Natural killer cell (primary cell): ENCODE data around the gene AGTR1. TPM values are rescaled to one million over a fixed set of nuclear protein-coding genes. Genes with fewer than 3 reads are reported as not detected.
"Not testable (repeated sequence)": the region's sequence is repeated elsewhere in the genome, so short reads cannot be mapped to it uniquely, and the experiment has no call there.

ENCODE experiments used
- ATAC-seq, 3 donors: fragments of 150-1000 bp in 2 of 3; fragments of 200-7000 bp in 1 of 3; cut with Tn5 transposase; 1 replicate in 1 of 3; 2 replicates in 2 of 3; pipeline ENCODE4 v1.10.0; 2021; ENCODE audit warnings: mild to moderate bottlenecking in 2 of 3, moderate library complexity in 2 of 3
- DNase-seq, 2 donors: peaks; one replicate each; pipeline versions ENCODE4 v3.0.0 to v3.0.0-alpha.2; 2013 to 2021; ENCODE audit warnings: mixed read lengths in 1 of 2
- H3K27ac ChIP-seq: one replicate; pipeline ENCODE4 v1.5.1; 2013; ENCODE audit warnings: mild to moderate bottlenecking, low read length
- H3K27me3 ChIP-seq: one replicate; pipeline ENCODE4 v1.6.1; 2013; ENCODE audit warnings: low read length; ENCODE audit not compliant: control insufficient read depth, insufficient read depth
- H3K36me3 ChIP-seq: one replicate; pipeline ENCODE4 v1.6.1; 2013; ENCODE audit warnings: low read length; ENCODE audit not compliant: control insufficient read depth, insufficient read depth
- H3K4me1 ChIP-seq: one replicate; pipeline ENCODE4 v1.6.1; 2013; ENCODE audit warnings: low read length; ENCODE audit not compliant: control insufficient read depth, insufficient read depth
- H3K4me3 ChIP-seq: one replicate; pipeline ENCODE4 v1.5.1; 2013; ENCODE audit warnings: low read length
- H3K9me3 ChIP-seq: one replicate; pipeline ENCODE4 v1.6.1; 2013; ENCODE audit warnings: low read length; ENCODE audit not compliant: control insufficient read depth, insufficient read depth
- H3K27ac Mint-ChIP-seq, 2 donors: one replicate each; pipeline ENCODE4 v1.8.0; 2022; ENCODE audit warnings: mild to moderate bottlenecking in 2 of 2, mixed read lengths in 2 of 2, moderate library complexity in 1 of 2
- H3K27me3 Mint-ChIP-seq, 2 donors: one replicate each; pipeline ENCODE4 v1.8.0; 2022; ENCODE audit warnings: low read depth in 2 of 2, mixed read lengths in 2 of 2
- H3K36me3 Mint-ChIP-seq: one replicate; pipeline ENCODE4 v1.8.0; 2022; ENCODE audit warnings: mixed read lengths
- H3K4me1 Mint-ChIP-seq, 2 donors: one replicate each; pipeline ENCODE4 v1.8.0; 2022; ENCODE audit warnings: mixed read lengths in 2 of 2
- H3K4me3 Mint-ChIP-seq: one replicate; pipeline ENCODE4 v1.8.0; 2022; ENCODE audit warnings: mild to moderate bottlenecking, moderate library complexity, mixed read lengths
- H3K9me3 Mint-ChIP-seq, 2 donors: one replicate each; pipeline ENCODE4 v1.8.0; 2022; ENCODE audit warnings: mixed read lengths in 2 of 2
- CTCF ChIP-seq: fragments of 200-600 bp; IDR thresholded peaks from one replicate; pipeline ENCODE4 v1.8.0; 2022; ENCODE audit warnings: antibody characterized with exemption
- WGBS: methylation state at CpG from one replicate; pipeline ENCODE4 v1.1.7; 2013; ENCODE audit warnings: missing lambda C conversion rate; ENCODE audit not compliant: insufficient coverage; 5-methylcytosine and 5-hydroxymethylcytosine counted together
- intact Hi-C: fragments of 100-400 bp; cut with micrococcal nuclease; formaldehyde crosslinking; loops from one replicate; pipeline ENCODE4 v1.14.2; 2022
- total RNA-seq, 4 donors: library from RNA; stranded (reverse); fragments of 120-200 nt in 1 of 4; gene quantifications; one replicate each; pipeline versions ENCODE4 v1.2.3 to v1.2.4, GENCODE V29; 2013 to 2022

The AGTR1 gene
- total RNA-seq, 3 donors from 2014 or later (not counting 1 experiment from before 2014, with no cell fraction given), result not detected

DNA sequence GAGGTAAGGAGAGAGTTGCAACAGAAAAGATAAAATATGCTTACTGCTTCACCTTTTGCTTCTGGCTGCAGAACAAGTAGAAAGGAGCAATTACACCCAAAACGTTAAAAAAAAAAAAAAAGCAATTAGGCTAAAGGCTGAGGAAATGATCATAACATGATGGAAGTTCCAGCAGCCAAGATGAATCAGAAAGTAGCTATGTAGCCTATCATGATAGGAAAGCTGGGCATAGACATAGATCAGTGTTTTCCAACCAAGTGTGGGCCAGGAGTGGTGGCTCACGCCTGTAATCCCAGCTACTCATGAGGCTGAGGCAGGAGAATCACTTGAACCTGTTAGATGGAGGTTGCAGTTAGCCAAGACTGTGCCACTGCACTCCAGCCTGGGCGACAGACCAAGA is 52.6 kb downstream of the AGTR1 start:
- H3K9me3 ChIP-seq, result no peaks in the 10 kb centered on the region
- ATAC-seq (no peak), DNase-seq (no peak)
- no peak for TF ChIP-seq CTCF
- Mint-ChIP-seq H3K9me3 (peaks cover 4 to 8% of the 10 kb centered on the region in 2 donors), H3K36me3 (no peaks in the 10 kb centered on the region), H3K27me3 (no peaks in the 10 kb centered on the region), H3K27ac (no peak overlapping the region), H3K4me1 (no peaks in the 10 kb centered on the region), H3K4me3 (no peak overlapping the region)
- WGBS, result 77% methylated on average over 2 of the region's 3 CpGs
- H3K4me3 ChIP-seq, result no peak overlapping the region
- intact Hi-C loops, result no loop called here
- no peaks in the 10 kb centered on the region for H3K36me3 ChIP-seq
- H3K27me3 ChIP-seq, result no peaks in the 10 kb centered on the region
- H3K4me1 ChIP-seq, result no peaks in the 10 kb centered on the region
- no peak overlapping the region for H3K27ac ChIP-seq

DNA sequence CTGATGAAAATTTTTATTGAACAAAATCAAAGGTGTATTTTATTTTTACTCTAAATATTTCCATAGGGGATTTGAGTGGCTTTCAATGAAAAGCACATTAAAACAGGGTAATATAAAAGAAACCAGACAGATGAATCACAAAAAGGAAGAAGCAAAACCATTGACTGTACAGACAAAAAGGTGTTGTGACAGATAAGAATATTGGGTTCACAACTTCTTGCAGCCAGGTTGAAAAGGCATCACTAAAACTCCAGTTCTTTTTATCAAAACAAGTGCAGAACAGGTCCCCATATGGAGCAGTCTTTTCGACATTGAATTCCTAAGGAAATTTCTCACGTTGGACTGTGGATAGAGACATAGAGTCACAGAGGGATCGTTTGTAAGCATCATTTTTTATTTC is 53.8 kb downstream of the AGTR1 start:
- no peak for TF ChIP-seq CTCF
- DNase-seq (no peak), ATAC-seq (no peak)
- Mint-ChIP-seq H3K4me3 (no peak overlapping the region), H3K36me3 (no peaks in the 10 kb centered on the region), H3K9me3 (peaks cover 0 to 8% of the 10 kb centered on the region in 2 donors), H3K4me1 (no peaks in the 10 kb centered on the region), H3K27ac (no peak overlapping the region), H3K27me3 (no peaks in the 10 kb centered on the region)
- intact Hi-C loops, result no loop called here
- Histone ChIP-seq H3K4me3 (no peak overlapping the region), H3K36me3 (no peaks in the 10 kb centered on the region), H3K9me3 (no peaks in the 10 kb centered on the region), H3K27me3 (no peaks in the 10 kb centered on the region), H3K4me1 (no peaks in the 10 kb centered on the region), H3K27ac (no peak overlapping the region)
- 88% methylated on average over 3 of the region's 3 CpGs for WGBS

- H3K36me3 Mint-ChIP-seq, intact Hi-C loops: not testable (repeated sequence)
Observed at GRCh38 chr3:148753385-148753784, 55.7 kb downstream of the AGTR1 start.

GRCh38 chr3:148755570-148755969 is 57.9 kb downstream of the AGTR1 start:
- DNase-seq (no peak), ATAC-seq (no peak)
- Mint-ChIP-seq H3K27ac (no peak overlapping the region), H3K9me3 (peaks cover 0 to 3% of the 10 kb centered on the region in 2 donors), H3K36me3 (no peaks in the 10 kb centered on the region), H3K27me3 (no peaks in the 10 kb centered on the region), H3K4me1 (no peaks in the 10 kb centered on the region), H3K4me3 (no peak overlapping the region)
- no peak overlapping the region for H3K4me3 ChIP-seq
- no peak overlapping the region for H3K27ac ChIP-seq
- no peak for TF ChIP-seq CTCF
- H3K27me3 ChIP-seq, result no peaks in the 10 kb centered on the region
- H3K4me1 ChIP-seq, result no peaks in the 10 kb centered on the region
- H3K9me3 ChIP-seq, result no peaks in the 10 kb centered on the region
- H3K36me3 ChIP-seq, result no peaks in the 10 kb centered on the region
- intact Hi-C loops, result no loop called here

More at GRCh38 chr3:148753385-148753784, 55.7 kb downstream of the AGTR1 start:
- not testable (repeated sequence) for H3K4me1 Mint-ChIP-seq, H3K27ac ChIP-seq, H3K27me3 Mint-ChIP-seq, H3K4me3 Mint-ChIP-seq, H3K4me1 ChIP-seq, H3K4me3 ChIP-seq, H3K36me3 ChIP-seq, H3K9me3 Mint-ChIP-seq, H3K9me3 ChIP-seq, DNase-seq, ATAC-seq, H3K27ac Mint-ChIP-seq, H3K27me3 ChIP-seq
- 90% methylated on average over 3 of the region's 5 CpGs for WGBS
